Measurements from ENCODE around the gene ATP5MG. TPM values are rescaled to one million over a fixed set of nuclear protein-coding genes. Genes with fewer than 3 reads are reported as not detected.

Gene ATP5MG
- total RNA-seq, 1 experiment from 2014 or later: 205 TPM

DNA sequence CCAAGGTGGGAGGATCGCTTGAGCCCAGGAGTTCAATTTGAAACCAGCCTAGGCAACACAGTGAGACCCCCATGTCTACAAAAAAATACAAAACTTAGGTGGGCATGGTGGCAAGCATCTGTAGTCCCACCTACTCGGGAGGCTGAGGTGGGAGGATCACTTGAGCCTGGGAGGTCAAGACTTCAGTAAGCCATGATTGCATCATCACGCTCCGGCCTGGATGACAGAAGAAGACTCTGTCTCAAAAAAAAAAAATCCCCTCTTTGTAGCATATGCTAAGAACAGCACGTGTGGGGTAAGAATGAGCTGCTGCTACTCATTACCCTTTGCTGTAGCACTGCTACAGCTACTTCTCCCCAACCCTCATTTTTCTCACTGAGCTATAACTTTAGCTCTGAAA is 27.5 kb upstream of the ATP5MG start:
- ATAC-seq (no peak), DNase-seq (ENCODE audit: low read depth, low spot score) (no peak)
- Histone ChIP-seq H2AFZ (ENCODE audit: low read depth, low read length, poor library complexity, severe bottlenecking) (no peak overlapping the region), H3K9me2 (ENCODE audit: insufficient read depth) (no peaks in the 10 kb centered on the region), H3K27me3 (ENCODE audit: insufficient read depth, low read length) (no peaks in the 10 kb centered on the region), H3K27ac (ENCODE audit: low read depth, low read length) (no peak overlapping the region), H3K9ac (ENCODE audit: low read length) (no peak overlapping the region), H3K4me1 (ENCODE audit: control insufficient read depth in 1 of 2, insufficient read depth in 2 of 2, low read length in 2 of 2) (no peaks in the 10 kb centered on the region), H3K79me2 (ENCODE audit: insufficient read depth, low read length) (no peaks in the 10 kb centered on the region), H3K9me3 (ENCODE audit: control insufficient read depth in 1 of 2, insufficient read depth in 1 of 2, low read depth in 1 of 2, low read length in 2 of 2) (no peaks in the 10 kb centered on the region), H3K4me2 (ENCODE audit: low read length) (no peak overlapping the region), H4K20me1 (ENCODE audit: insufficient read depth) (no peaks in the 10 kb centered on the region), H3K36me3 (ENCODE audit: control insufficient read depth in 1 of 2, insufficient read depth in 2 of 2, low read length in 2 of 2) (peaks cover 48 to 56% of the 10 kb centered on the region in 2 experiments), H3K4me3 (replicated peaks in 1 of 2; ENCODE audit: low read depth in 1 of 2, low read length in 2 of 2) (no peak overlapping the region)
- TF ChIP-seq JUND (IDR thresholded peaks at IDR 0.05) (no peak), ZNF274 (IDR thresholded peaks at IDR 0.05; ENCODE audit: low read depth, low read length) (no peak), FOSL1 (IDR thresholded peaks at IDR 0.05; ENCODE audit: low read depth) (no peak), YY1 (IDR thresholded peaks at IDR 0.05; ENCODE audit: extremely low read depth, insufficient replicate concordance, low read depth, low read length) (no peak), SIN3A (IDR thresholded peaks at IDR 0.05; ENCODE audit: low read depth) (no peak), ZFX (IDR thresholded peaks at IDR 0.05) (no peak), CBX3 (IDR thresholded peaks at IDR 0.05; ENCODE audit: low read depth) (no peak), ELF1 (IDR thresholded peaks at IDR 0.05; ENCODE audit: borderline replicate concordance, low read depth) (no peak), RAD21 (IDR thresholded peaks at IDR 0.05; ENCODE audit: low read depth) (no peak), POLR2A (IDR thresholded peaks at IDR 0.05; ENCODE audit: borderline replicate concordance, extremely low read depth, insufficient read depth, insufficient read length) (no peak), SRF (IDR thresholded peaks at IDR 0.05; ENCODE audit: low read depth) (no peak), EZH2phosphoT487 (IDR thresholded peaks at IDR 0.05; ENCODE audit: borderline replicate concordance) (no peak), EZH2 (IDR thresholded peaks at IDR 0.05) (no peak), POLR2AphosphoS5 (IDR thresholded peaks at IDR 0.05; ENCODE audit: low read depth, low read length) (no peak)
- intact Hi-C loops (cut with micrococcal nuclease): no loop called here
- CTCF ChIA-PET: no interaction called here
- no TSS peak for BruUV-seq (replicated peaks)
- RAD21 ChIA-PET (ENCODE audit: low non-redundant PET in 1 of 2, low total read pairs in 2 of 2, uncharacterized antibody in 2 of 2, unreplicated experiment in 2 of 2): no interaction called here
- POLR2A ChIA-PET: no interaction called here

DNA sequence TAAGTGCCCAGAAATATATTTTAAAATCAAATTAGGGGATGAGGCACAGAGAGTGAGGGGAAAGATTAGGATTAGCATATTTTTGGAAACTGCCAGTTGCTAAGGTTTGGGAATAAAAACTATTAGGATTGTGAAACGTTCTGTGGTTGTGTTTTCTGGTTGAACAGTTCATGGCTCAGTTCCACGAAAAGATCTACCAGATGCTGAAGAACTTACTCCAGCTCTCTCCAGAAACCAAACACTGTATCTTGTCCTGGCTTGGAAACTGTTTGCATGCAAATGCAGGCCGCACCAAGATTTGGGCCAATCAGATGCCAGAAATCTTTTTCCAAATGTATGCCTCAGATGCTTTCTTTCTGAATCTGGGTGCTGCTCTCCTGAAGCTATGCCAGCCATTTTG is 26.7 kb upstream of the ATP5MG start:
- RAD21 ChIA-PET (ENCODE audit: low non-redundant PET in 1 of 2, low total read pairs in 2 of 2, uncharacterized antibody in 2 of 2, unreplicated experiment in 2 of 2): no interaction called here
- no peak overlapping the region for H3K4me3 ChIP-seq (replicated peaks in 1 of 2; ENCODE audit: low read depth in 1 of 2, low read length in 2 of 2)
- no peaks in the 10 kb centered on the region for H3K4me1 ChIP-seq (ENCODE audit: control insufficient read depth in 1 of 2, insufficient read depth in 2 of 2, low read length in 2 of 2)
- H2AFZ ChIP-seq (ENCODE audit: low read depth, low read length, poor library complexity, severe bottlenecking): no peak overlapping the region
- no TSS peak for BruUV-seq (replicated peaks)
- peaks cover 48 to 56% of the 10 kb centered on the region in 2 experiments for H3K36me3 ChIP-seq (ENCODE audit: control insufficient read depth in 1 of 2, insufficient read depth in 2 of 2, low read length in 2 of 2)
- no peak for TF ChIP-seq RAD21 (IDR thresholded peaks at IDR 0.05; ENCODE audit: low read depth)
- TF ChIP-seq ZNF274 (IDR thresholded peaks at IDR 0.05; ENCODE audit: low read depth, low read length): no peak
- no peak for TF ChIP-seq ZFX (IDR thresholded peaks at IDR 0.05)
- no peak for TF ChIP-seq TCF7L2 (IDR thresholded peaks at IDR 0.05; ENCODE audit: borderline replicate concordance, extremely low read depth, insufficient read depth, insufficient read length)
- TF ChIP-seq, protein P1, sequence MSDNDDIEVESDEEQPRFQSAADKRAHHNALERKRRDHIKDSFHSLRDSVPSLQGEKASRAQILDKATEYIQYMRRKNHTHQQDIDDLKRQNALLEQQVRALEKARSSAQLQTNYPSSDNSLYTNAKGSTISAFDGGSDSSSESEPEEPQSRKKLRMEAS (IDR thresholded peaks at IDR 0.05): no peak
- TF ChIP-seq ELF1 (IDR thresholded peaks at IDR 0.05; ENCODE audit: borderline replicate concordance, low read depth): no peak
- no peak for TF ChIP-seq EZH2phosphoT487 (IDR thresholded peaks at IDR 0.05; ENCODE audit: borderline replicate concordance)
- TF ChIP-seq SP1 (IDR thresholded peaks at IDR 0.05; ENCODE audit: low read depth): no peak
- no peak for TF ChIP-seq EZH2 (IDR thresholded peaks at IDR 0.05)
- H3K9me2 ChIP-seq (ENCODE audit: insufficient read depth): no peaks in the 10 kb centered on the region
- H3K27me3 ChIP-seq (ENCODE audit: insufficient read depth, low read length): no peaks in the 10 kb centered on the region
- no peak overlapping the region for H3K4me2 ChIP-seq (ENCODE audit: low read length)
- no peak overlapping the region for H3K9ac ChIP-seq (ENCODE audit: low read length)
- H4K20me1 ChIP-seq (ENCODE audit: insufficient read depth): no peaks in the 10 kb centered on the region
- intact Hi-C loops (cut with micrococcal nuclease): no loop called here
- no peak for ATAC-seq
- no peaks in the 10 kb centered on the region for H3K79me2 ChIP-seq (ENCODE audit: insufficient read depth, low read length)
- H3K9me3 ChIP-seq (ENCODE audit: control insufficient read depth in 1 of 2, insufficient read depth in 1 of 2, low read depth in 1 of 2, low read length in 2 of 2): no peaks in the 10 kb centered on the region
- no peak overlapping the region for H3K27ac ChIP-seq (ENCODE audit: low read depth, low read length)
- CTCF ChIA-PET: interaction anchor here (1.4 kb wide), 1 partner anchor 13 kb away, joined by 3 read pairs; no protein-coding TSS in a partner anchor
- DNase-seq (ENCODE audit: low read depth, low spot score): no peak
- POLR2A ChIA-PET: no interaction called here
